C4-2B (cell line): ENCODE data around the gene NECTIN1.

Source experiments
- ZFX ChIP-seq: fragments of 450-650 bp; IDR thresholded peaks from 2 replicates; pipeline ENCODE4 v1.6.1; 2017
- TF ChIP-seq, protein P1 (sequence below): fragments of 450-650 bp; conservative IDR thresholded peaks from 2 replicates; pipeline ENCODE4 v1.5.1; 2017; ENCODE audit warnings: mild to moderate bottlenecking

GRCh38 chr11:119745776-119746535, 17.0 kb upstream of the NECTIN1 start:
- TF ChIP-seq, protein P1, sequence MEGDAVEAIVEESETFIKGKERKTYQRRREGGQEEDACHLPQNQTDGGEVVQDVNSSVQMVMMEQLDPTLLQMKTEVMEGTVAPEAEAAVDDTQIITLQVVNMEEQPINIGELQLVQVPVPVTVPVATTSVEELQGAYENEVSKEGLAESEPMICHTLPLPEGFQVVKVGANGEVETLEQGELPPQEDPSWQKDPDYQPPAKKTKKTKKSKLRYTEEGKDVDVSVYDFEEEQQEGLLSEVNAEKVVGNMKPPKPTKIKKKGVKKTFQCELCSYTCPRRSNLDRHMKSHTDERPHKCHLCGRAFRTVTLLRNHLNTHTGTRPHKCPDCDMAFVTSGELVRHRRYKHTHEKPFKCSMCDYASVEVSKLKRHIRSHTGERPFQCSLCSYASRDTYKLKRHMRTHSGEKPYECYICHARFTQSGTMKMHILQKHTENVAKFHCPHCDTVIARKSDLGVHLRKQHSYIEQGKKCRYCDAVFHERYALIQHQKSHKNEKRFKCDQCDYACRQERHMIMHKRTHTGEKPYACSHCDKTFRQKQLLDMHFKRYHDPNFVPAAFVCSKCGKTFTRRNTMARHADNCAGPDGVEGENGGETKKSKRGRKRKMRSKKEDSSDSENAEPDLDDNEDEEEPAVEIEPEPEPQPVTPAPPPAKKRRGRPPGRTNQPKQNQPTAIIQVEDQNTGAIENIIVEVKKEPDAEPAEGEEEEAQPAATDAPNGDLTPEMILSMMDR: no peak
- no peak for TF ChIP-seq ZFX
